ENCODE measurements around the gene NCS1.

NCS1 gene

GRCh38 chr9:130230631-130231030, 58.4 kb downstream of the NCS1 start:
- Histone ChIP-seq H3K9me3 (ENCODE audit: insufficient read depth, low read depth, low read length) (no peaks in the 10 kb centered on the region), H4K20me1 (ENCODE audit: insufficient read depth, low read length, poor library complexity, severe bottlenecking) (no peaks in the 10 kb centered on the region), H3K79me2 (ENCODE audit: insufficient read depth, low read length) (no peaks in the 10 kb centered on the region), H3F3A (ENCODE audit: low read depth) (no peaks in the 10 kb centered on the region), H2AFZ (ENCODE audit: low read length) (no peak overlapping the region), H3K4me1 (ENCODE audit: insufficient read depth, low read length, poor library complexity, severe bottlenecking) (no peaks in the 10 kb centered on the region), H3K27me3 (ENCODE audit: insufficient read depth, low read length, poor library complexity, severe bottlenecking) (no peaks in the 10 kb centered on the region), H3K4me2 (ENCODE audit: low read depth, low read length, poor library complexity, severe bottlenecking) (no peak overlapping the region), H3K9ac (ENCODE audit: low read depth, low read length, poor library complexity, severe bottlenecking) (no peak overlapping the region), H3K9me2 (replicated peaks; ENCODE audit: low read depth, low read length) (no peaks in the 10 kb centered on the region), H3K4me3 (ENCODE audit: low read length, poor library complexity, severe bottlenecking) (no peak overlapping the region), H3K36me3 (ENCODE audit: insufficient read depth, low read length) (no peaks in the 10 kb centered on the region)
- no peak for TF ChIP-seq CTCF (conservative IDR thresholded peaks at IDR 0.05; ENCODE audit: low read length)
- TF ChIP-seq EZH2phosphoT487 (IDR thresholded peaks at IDR 0.05; ENCODE audit: borderline replicate concordance): no peak

- TF ChIP-seq EZH2phosphoT487 (IDR thresholded peaks at IDR 0.05; ENCODE audit: borderline replicate concordance) (no peak), CTCF (conservative IDR thresholded peaks at IDR 0.05; ENCODE audit: low read length) (no peak)
- no peaks in the 10 kb centered on the region for H4K20me1 ChIP-seq (ENCODE audit: insufficient read depth, low read length, poor library complexity, severe bottlenecking)
- H3K4me3 ChIP-seq (ENCODE audit: low read length, poor library complexity, severe bottlenecking): no peak overlapping the region
- no peaks in the 10 kb centered on the region for H3K79me2 ChIP-seq (ENCODE audit: insufficient read depth, low read length)
- no peak overlapping the region for H2AFZ ChIP-seq (ENCODE audit: low read length)
- no peaks in the 10 kb centered on the region for H3K9me2 ChIP-seq (replicated peaks; ENCODE audit: low read depth, low read length)
- H3K27me3 ChIP-seq (ENCODE audit: insufficient read depth, low read length, poor library complexity, severe bottlenecking): no peaks in the 10 kb centered on the region
- H3K36me3 ChIP-seq (ENCODE audit: insufficient read depth, low read length): no peaks in the 10 kb centered on the region
- H3K9me3 ChIP-seq (ENCODE audit: insufficient read depth, low read depth, low read length): no peaks in the 10 kb centered on the region
- no peaks in the 10 kb centered on the region for H3F3A ChIP-seq (ENCODE audit: low read depth)
- no peak overlapping the region for H3K9ac ChIP-seq (ENCODE audit: low read depth, low read length, poor library complexity, severe bottlenecking)
- no peak overlapping the region for H3K4me2 ChIP-seq (ENCODE audit: low read depth, low read length, poor library complexity, severe bottlenecking)
- no peaks in the 10 kb centered on the region for H3K4me1 ChIP-seq (ENCODE audit: insufficient read depth, low read length, poor library complexity, severe bottlenecking)
These were observed 60.8 kb downstream of the NCS1 start for GRCh38 chr9:130232899-130233586.

GRCh38 chr9:130233587-130233945, 61.4 kb downstream of the NCS1 start:
- H3F3A ChIP-seq (ENCODE audit: low read depth): no peaks in the 10 kb centered on the region
- H2AFZ ChIP-seq (ENCODE audit: low read length): no peak overlapping the region
- TF ChIP-seq EZH2phosphoT487 (IDR thresholded peaks at IDR 0.05; ENCODE audit: borderline replicate concordance): no peak
- TF ChIP-seq CTCF (conservative IDR thresholded peaks at IDR 0.05; ENCODE audit: low read length): no peak
- no peaks in the 10 kb centered on the region for H4K20me1 ChIP-seq (ENCODE audit: insufficient read depth, low read length, poor library complexity, severe bottlenecking)
- no peaks in the 10 kb centered on the region for H3K36me3 ChIP-seq (ENCODE audit: insufficient read depth, low read length)
- H3K4me3 ChIP-seq (ENCODE audit: low read length, poor library complexity, severe bottlenecking): no peak overlapping the region
- H3K9me2 ChIP-seq (replicated peaks; ENCODE audit: low read depth, low read length): no peaks in the 10 kb centered on the region
- H3K4me1 ChIP-seq (ENCODE audit: insufficient read depth, low read length, poor library complexity, severe bottlenecking): no peaks in the 10 kb centered on the region
- H3K9me3 ChIP-seq (ENCODE audit: insufficient read depth, low read depth, low read length): no peaks in the 10 kb centered on the region
- H3K27me3 ChIP-seq (ENCODE audit: insufficient read depth, low read length, poor library complexity, severe bottlenecking): no peaks in the 10 kb centered on the region
- no peak overlapping the region for H3K9ac ChIP-seq (ENCODE audit: low read depth, low read length, poor library complexity, severe bottlenecking)
- H3K4me2 ChIP-seq (ENCODE audit: low read depth, low read length, poor library complexity, severe bottlenecking): no peak overlapping the region
- H3K79me2 ChIP-seq (ENCODE audit: insufficient read depth, low read length): no peaks in the 10 kb centered on the region

Measured in Loucy (cell line).